Posterior cingulate gyrus (tissue), 11 donors: ENCODE results near the gene DUSP28.
A peak's percentile ranks its signal among the peaks of the same experiment; 100 is the strongest.
"Not testable (repeated sequence)": the region's sequence is repeated elsewhere in the genome, so short reads cannot be mapped to it uniquely, and the experiment has no call there.

ENCODE experiments used
- DNase-seq, 10 donors: peaks; one replicate each; pipeline versions ENCODE4 v3.0.0 to v3.0.0-alpha.2; 2020 to 2021; ENCODE audit warnings: mixed read lengths in 3 of 10
- intact Hi-C: fragments of 100-400 bp; cut with DNase I; formaldehyde crosslinking; loops from one replicate; pipeline ENCODE4 v1.15.1; 2023

The DUSP28 gene

GRCh38 chr2:240560084-240560479, at the start of gene DUSP28:
Gene DUSP28, plus strand, starts transcription at chr2:240560357. Its CDS starts 328 bp downstream, at chr2:240560685.
- peak; percentile 86 to 99 (median 94) for DNase-seq
- intact Hi-C loops, result loop anchor here (10.0 kb wide), 1 partner anchor 265 kb away; the partner anchor contains the start of gene KIF1A

GRCh38 chr2:240510513-240511210, 49.5 kb upstream of the DUSP28 start:
- DNase-seq, result peak in 2 of 10 donors; percentile 25 to 64
- intact Hi-C loops, result no loop called here

GRCh38 chr2:240511351-240512108, 48.6 kb upstream of the DUSP28 start:
- DNase-seq, result peak in 1 of 10 donors; percentile 63
- intact Hi-C loops, result no loop called here

- intact Hi-C loops, result no loop called here
- peak in 1 of 10 donors; percentile 47 for DNase-seq
Observed at GRCh38 chr2:240512109-240512485, 48.1 kb upstream of the DUSP28 start.

- intact Hi-C loops, result no loop called here
- DNase-seq, result peak in 1 of 10 donors; percentile 75
Observed at GRCh38 chr2:240512666-240513535, 47.3 kb upstream of the DUSP28 start.

- intact Hi-C loops, result no loop called here
- DNase-seq, result peak in 9 of 10 donors; percentile 48 to 95 (median 65)
Observed at GRCh38 chr2:240513549-240514287, 46.4 kb upstream of the DUSP28 start.

- DNase-seq, result peak in 2 of 10 donors; percentile 62 to 80
- intact Hi-C loops, result no loop called here
Observed at GRCh38 chr2:240514631-240515030, 45.5 kb upstream of the DUSP28 start.

DNA sequence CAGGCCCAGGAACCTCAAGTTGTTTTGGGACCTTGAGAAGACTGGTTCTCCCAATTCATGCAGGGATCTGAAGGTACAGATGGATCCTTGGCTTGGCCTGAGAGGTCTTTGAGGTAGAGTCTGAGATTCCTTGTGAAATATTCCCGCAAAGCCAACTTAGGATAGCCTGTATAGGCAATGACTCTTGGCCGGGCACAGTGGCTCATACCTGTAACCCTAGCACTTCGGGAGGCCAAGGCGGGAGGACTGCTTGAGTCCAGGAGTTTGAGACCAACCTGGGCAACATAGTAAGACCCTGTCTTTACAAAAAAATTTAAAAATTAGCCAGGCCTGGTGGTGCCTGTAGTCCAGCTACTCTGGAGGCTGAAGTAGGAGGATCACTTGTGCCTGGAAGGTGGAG, 42.8 kb upstream of the DUSP28 start:
- DNase-seq, result peak in 1 of 10 donors; percentile 49
- intact Hi-C loops, result no loop called here

- peak in 1 of 10 donors; percentile 65 for DNase-seq
- intact Hi-C loops, result no loop called here
Observed at GRCh38 chr2:240518981-240519380, 41.2 kb upstream of the DUSP28 start.

DNA sequence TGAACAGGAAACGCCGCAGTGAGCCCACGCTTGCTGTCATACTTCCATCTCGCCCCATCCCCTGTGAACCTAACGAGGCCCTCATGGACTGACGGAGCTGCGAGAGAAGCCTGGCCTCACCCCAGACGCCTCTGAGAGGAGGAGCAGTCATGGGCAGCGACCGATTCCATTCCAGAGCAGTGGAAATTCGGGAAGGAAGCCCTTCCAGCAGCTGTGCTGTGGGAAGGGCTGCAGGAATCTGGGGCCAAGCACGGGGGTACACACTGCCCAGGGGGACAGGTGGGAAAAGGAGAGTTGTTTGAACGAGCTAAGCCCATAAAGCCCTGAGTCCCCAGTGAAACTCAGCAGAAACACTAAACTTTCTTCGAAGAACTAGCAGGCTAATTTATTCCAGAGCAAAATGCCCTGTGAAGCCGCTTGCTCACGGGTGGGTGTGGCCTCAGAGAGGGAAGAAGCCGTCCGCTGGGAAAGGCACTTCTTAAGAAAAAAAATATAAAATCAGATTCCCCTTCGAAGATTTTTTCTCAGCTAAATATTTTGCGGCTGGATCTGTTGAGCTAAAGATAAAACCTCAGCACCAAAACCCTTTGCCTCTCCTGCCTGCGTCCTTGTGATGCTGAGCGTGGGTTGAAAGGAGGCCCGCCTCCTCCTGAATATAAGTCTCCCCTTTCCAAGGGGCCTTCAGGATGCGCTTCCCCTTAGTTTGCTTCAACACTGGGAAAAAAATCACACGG, 40.6 kb upstream of the DUSP28 start:
- DNase-seq, result peak in 1 of 10 donors; percentile 42
- intact Hi-C loops, result no loop called here

GRCh38 chr2:240520130-240520973, 39.8 kb upstream of the DUSP28 start:
- peak in 1 of 10 donors; percentile 76 for DNase-seq
- intact Hi-C loops, result no loop called here

DNA sequence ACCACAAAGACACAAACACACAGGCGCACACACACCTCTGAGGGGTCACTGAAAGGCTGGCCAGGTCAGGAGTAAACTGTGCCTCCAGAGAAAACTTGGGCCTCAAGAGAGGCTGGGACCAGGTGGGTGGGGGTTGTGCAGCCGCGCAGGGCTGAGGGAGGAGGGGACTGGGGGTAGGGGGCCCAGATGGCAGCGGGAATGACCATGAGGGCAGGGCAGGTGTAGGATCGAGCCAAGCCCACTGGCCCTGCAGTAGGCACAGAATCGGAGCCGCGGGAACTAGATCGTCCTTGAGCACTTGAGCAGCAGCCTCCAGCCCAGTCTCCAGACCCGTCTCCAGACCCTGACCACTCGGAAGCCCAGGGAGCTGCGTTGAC, 39.2 kb upstream of the DUSP28 start:
- DNase-seq, result peak in 2 of 10 donors; percentile 53 to 72
- intact Hi-C loops, result no loop called here

DNA sequence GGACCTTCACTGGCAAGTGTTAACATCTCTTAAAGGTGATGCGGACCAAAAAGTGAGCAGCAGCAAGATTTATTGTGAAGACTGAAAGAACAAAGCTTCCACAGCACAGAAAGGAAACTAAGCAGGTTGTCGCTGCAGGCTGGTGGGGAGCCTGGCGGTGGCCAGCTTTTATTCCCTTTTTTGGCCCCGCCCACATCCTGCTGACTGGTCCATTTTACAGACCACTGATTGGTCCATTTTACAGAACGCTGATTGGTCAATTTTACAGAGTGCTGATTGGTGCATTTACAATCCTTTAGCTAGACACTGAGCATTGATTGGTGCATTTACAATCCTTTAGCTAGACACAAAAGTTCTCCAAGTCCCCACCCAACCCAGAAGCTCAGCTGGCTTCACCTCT, 38.3 kb upstream of the DUSP28 start:
- intact Hi-C loops, DNase-seq: not testable (repeated sequence)

- intact Hi-C loops, result no loop called here
- peak in 1 of 10 donors; percentile 52 for DNase-seq
Observed at GRCh38 chr2:240522406-240522805, 37.8 kb upstream of the DUSP28 start.

DNA sequence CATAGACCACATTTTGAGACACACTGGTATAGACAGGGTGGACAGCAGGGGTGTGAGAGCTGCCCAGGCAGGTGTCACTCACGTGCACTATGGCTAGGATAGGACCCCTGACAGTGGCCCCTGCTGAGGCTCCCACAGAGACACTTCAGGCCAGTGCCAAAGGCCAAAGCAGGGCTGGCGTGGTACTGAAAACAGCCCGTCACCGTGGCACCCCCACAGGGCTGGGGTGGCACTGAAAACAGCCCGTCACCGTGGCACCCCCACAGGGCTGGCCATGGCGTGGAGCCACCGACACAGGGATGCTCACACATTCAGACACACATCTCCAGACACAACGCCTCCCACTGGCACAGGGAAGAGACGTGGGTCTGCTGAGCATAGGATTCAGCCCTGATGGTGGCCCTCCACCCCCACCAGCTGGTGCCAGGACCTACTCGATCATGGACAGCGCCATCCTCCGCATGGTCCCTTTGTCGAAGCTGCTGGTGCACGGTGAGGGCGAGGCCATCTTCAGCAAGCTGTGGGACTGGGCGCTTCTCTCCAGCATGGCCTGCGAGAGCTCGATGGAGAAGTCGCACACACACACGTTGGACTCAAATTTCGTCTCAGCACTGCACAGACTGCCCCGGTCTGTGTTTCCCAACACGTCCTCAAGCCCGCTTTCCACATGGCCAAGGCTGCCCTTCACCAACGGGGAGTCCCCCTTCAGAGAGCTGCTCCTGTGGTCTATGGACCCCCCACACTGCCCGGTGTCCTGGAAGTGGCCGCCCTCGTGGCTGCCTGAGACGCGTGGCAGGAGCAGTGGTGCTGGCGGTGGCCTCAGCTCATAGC, 36.5 kb upstream of the DUSP28 start:
- DNase-seq, result peak in 2 of 10 donors; percentile 43 to 70
- intact Hi-C loops, result no loop called here

DNA sequence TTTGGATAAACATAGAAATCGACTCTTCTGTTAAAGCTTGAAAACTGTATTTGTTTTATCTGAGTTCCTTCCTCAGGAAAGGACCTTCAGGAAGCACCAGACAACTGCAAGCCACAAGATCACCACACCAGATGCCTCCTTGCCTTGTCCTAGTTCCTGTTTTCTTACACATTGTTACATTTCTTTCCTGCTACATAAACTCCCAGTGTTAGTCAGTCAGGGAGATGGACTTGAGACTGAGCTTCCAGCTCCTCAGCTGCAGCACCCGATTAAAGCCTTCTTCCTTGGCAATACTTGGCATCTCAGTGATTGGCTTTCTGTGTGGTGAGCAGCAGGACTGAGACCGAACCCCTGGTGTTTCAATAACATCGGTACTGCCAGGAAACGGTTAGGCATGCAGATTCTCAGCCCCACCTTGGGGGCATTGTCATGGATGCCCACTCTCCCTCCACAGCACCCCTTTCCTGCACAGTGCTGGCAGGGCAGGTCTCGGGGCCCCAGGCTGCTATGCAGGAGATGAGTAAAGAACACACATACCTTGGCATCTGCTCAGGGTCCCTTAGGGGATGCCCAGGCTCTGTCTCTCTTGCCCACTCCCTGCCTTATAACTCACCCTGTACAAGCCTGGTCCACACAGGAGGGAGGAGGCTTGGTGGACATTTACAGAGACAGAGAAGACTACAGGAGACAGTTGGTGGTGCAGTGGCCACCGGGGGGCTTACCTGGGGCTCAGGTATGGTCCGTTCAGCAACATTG, 35.0 kb upstream of the DUSP28 start:
- intact Hi-C loops, result no loop called here
- no peak for DNase-seq

DNA sequence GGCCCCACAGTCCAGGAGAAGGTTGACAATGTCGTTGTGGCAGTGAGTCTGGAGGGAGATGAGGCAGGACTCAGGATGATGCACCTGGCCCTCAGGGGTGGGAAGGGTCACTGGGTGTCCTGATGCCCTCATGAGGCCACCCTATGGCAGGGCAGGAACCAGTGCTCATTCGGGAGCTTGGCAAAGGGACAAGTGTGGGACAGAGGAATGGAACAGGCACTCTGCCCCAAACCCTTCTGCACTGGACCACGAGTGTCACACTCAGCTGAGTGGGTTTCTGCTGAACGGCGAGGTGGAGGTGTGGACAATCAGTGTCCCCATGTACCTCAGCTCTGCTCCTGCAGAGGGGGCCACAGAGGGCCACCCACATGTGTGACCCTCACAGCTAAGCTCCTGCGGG, 34.4 kb upstream of the DUSP28 start:
- DNase-seq, result peak in 1 of 10 donors; percentile 69
- intact Hi-C loops, result no loop called here
